ENCODE results near the gene WDR59. TPM values are rescaled to one million over a fixed set of nuclear protein-coding genes. Genes with fewer than 3 reads are reported as not detected.

Gene WDR59
- total RNA-seq, 3 donors from 2014 or later: 21.8 to 61.0 (median 43.6) TPM

- Histone ChIP-seq H3K27ac (no peak overlapping the region), H3K36me3 (no peaks in the 10 kb centered on the region), H3K4me1 (no peaks in the 10 kb centered on the region), H3K4me3 (no peak overlapping the region), H3K9me3 (no peaks in the 10 kb centered on the region), H3K27me3 (no peaks in the 10 kb centered on the region)
- TF ChIP-seq, protein P1, sequence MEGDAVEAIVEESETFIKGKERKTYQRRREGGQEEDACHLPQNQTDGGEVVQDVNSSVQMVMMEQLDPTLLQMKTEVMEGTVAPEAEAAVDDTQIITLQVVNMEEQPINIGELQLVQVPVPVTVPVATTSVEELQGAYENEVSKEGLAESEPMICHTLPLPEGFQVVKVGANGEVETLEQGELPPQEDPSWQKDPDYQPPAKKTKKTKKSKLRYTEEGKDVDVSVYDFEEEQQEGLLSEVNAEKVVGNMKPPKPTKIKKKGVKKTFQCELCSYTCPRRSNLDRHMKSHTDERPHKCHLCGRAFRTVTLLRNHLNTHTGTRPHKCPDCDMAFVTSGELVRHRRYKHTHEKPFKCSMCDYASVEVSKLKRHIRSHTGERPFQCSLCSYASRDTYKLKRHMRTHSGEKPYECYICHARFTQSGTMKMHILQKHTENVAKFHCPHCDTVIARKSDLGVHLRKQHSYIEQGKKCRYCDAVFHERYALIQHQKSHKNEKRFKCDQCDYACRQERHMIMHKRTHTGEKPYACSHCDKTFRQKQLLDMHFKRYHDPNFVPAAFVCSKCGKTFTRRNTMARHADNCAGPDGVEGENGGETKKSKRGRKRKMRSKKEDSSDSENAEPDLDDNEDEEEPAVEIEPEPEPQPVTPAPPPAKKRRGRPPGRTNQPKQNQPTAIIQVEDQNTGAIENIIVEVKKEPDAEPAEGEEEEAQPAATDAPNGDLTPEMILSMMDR (IDR thresholded peaks at IDR 0.05): no peak
- no peak for TF ChIP-seq POLR2AphosphoS5 (IDR thresholded peaks at IDR 0.05)
- no peak for TF ChIP-seq POLR2A (IDR thresholded peaks at IDR 0.05)
- no peak for DNase-seq (ENCODE audit: low spot score in 2 of 2)
- intact Hi-C loops (cut with DNase I; ENCODE audit: low total_unique reads): no loop called here
These were observed 112.6 kb downstream of the WDR59 start for GRCh38 chr16:74872302-74872701.

- H3K4me3 ChIP-seq: no peak overlapping the region
- intact Hi-C loops (cut with DNase I; ENCODE audit: low total_unique reads): no loop called here
- DNase-seq (ENCODE audit: low spot score in 2 of 2): no peak
- no peaks in the 10 kb centered on the region for H3K27me3 ChIP-seq
- TF ChIP-seq POLR2AphosphoS5 (IDR thresholded peaks at IDR 0.05) (no peak), POLR2A (IDR thresholded peaks at IDR 0.05) (no peak)
- TF ChIP-seq, protein P1 (IDR thresholded peaks at IDR 0.05): no peak
- H3K9me3 ChIP-seq: no peaks in the 10 kb centered on the region
- H3K27ac ChIP-seq: no peak overlapping the region
- no peaks in the 10 kb centered on the region for H3K4me1 ChIP-seq
- no peaks in the 10 kb centered on the region for H3K36me3 ChIP-seq
These were observed 113.3 kb downstream of the WDR59 start for GRCh38 chr16:74871608-74872007.

DNA sequence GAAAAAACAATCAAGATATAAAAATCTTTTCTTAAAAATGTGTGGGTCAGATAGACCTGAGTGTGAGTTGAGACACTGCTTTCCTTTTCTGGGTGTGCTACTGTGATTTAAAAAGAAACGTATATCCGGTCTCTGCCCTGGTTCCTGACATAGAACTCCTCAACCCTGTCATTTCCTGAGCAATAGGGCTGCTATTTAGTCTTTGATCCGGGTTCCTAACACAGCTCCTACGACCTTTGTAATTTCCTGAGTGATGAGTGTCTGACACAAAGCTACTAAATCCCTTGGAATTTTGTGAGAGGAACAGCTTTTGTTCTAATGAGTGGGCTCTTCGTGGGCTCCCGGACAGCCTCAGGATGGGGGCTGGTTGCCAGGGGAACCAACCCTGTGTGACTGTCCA, 116.4 kb downstream of the WDR59 start:
- peak overlapping the region in 1 of 2 donors; percentile 69 for H3K27ac ChIP-seq

DNA sequence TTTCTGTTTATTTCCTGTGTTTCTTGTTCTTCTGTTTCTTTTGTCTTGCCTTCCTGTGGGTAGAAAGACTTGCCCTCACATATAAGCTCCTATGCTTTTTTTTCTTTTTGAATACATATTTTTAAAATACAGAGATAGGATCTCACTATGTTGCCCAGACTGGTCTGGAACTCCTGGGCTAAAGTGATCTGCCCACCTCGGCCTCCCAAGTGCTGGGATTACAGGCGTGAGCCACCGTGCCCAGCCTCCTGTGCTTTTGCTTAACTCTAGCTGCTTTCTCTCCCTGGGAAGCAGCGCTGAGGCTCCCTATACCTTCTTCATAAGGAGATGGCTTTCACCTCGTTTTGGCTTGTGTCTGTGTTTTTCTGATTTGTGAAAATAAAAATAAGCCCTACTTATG, 116.9 kb downstream of the WDR59 start:
- no peaks in the 10 kb centered on the region for H3K36me3 ChIP-seq
- no peaks in the 10 kb centered on the region for H3K4me1 ChIP-seq
- H3K27ac ChIP-seq: peak overlapping the region in 1 of 2 donors; percentile 21
- no peaks in the 10 kb centered on the region for H3K9me3 ChIP-seq
- DNase-seq (ENCODE audit: low spot score in 2 of 2): no peak
- no peak for TF ChIP-seq POLR2A (IDR thresholded peaks at IDR 0.05)
- no peak for TF ChIP-seq POLR2AphosphoS5 (IDR thresholded peaks at IDR 0.05)
- TF ChIP-seq, protein P1 (IDR thresholded peaks at IDR 0.05): no peak
- intact Hi-C loops (cut with DNase I; ENCODE audit: low total_unique reads): no loop called here
- no peaks in the 10 kb centered on the region for H3K27me3 ChIP-seq
- H3K4me3 ChIP-seq: peak overlapping the region in 2 of 3 donors; percentile 32 to 41

More for the DNA sequence above, 116.4 kb downstream of the WDR59 start:
- Histone ChIP-seq H3K9me3 (no peaks in the 10 kb centered on the region), H3K27me3 (no peaks in the 10 kb centered on the region), H3K36me3 (no peaks in the 10 kb centered on the region), H3K4me3 (no peak overlapping the region), H3K4me1 (no peaks in the 10 kb centered on the region)
- no peak for DNase-seq (ENCODE audit: low spot score in 2 of 2)
- TF ChIP-seq, protein P1 (IDR thresholded peaks at IDR 0.05): no peak
- TF ChIP-seq POLR2AphosphoS5 (IDR thresholded peaks at IDR 0.05) (no peak), POLR2A (IDR thresholded peaks at IDR 0.05) (no peak)
- intact Hi-C loops (cut with DNase I; ENCODE audit: low total_unique reads): no loop called here

GRCh38 chr16:74867281-74867849, 117.6 kb downstream of the WDR59 start:
- intact Hi-C loops (cut with DNase I; ENCODE audit: low total_unique reads): no loop called here
- H3K4me1 ChIP-seq: no peaks in the 10 kb centered on the region
- peak overlapping the region in 1 of 2 donors; percentile 30 for H3K27ac ChIP-seq
- H3K4me3 ChIP-seq: peak overlapping the region in 2 of 3 donors; percentile 32 to 41
- no peaks in the 10 kb centered on the region for H3K9me3 ChIP-seq
- no peak for DNase-seq (ENCODE audit: low spot score in 2 of 2)
- TF ChIP-seq POLR2A (IDR thresholded peaks at IDR 0.05) (no peak), POLR2AphosphoS5 (IDR thresholded peaks at IDR 0.05) (no peak)
- TF ChIP-seq, protein P1 (IDR thresholded peaks at IDR 0.05): no peak
- H3K27me3 ChIP-seq: no peaks in the 10 kb centered on the region
- H3K36me3 ChIP-seq: no peaks in the 10 kb centered on the region
